HG02588 (cell line): ENCODE data around the gene DOCK3.
A peak's percentile ranks its signal among the peaks of the same experiment; 100 is the strongest.
"Not testable (repeated sequence)": the region's sequence is repeated elsewhere in the genome, so short reads cannot be mapped to it uniquely, and the experiment has no call there.

Experiments
- ATAC-seq: cut with Tn5 transposase; IDR thresholded peaks from one replicate; pipeline ENCODE4 v1.9.1; 2021; ENCODE audit warnings: mild to moderate bottlenecking, moderate library complexity; ENCODE audit not compliant: unreplicated experiment

DOCK3 gene

GRCh38 chr3:51380601-51381332, 706.0 kb downstream of the DOCK3 start:
- no peak for ATAC-seq

- ATAC-seq: no peak
Observed at GRCh38 chr3:51381333-51381705, 706.6 kb downstream of the DOCK3 start.

GRCh38 chr3:51382076-51382745, 707.5 kb downstream of the DOCK3 start:
- ATAC-seq: no peak

GRCh38 chr3:51382947-51383578, 708.3 kb downstream of the DOCK3 start:
- ATAC-seq: no peak

- peak; percentile 4 for ATAC-seq
Observed at GRCh38 chr3:51384055-51384725, 709.5 kb downstream of the DOCK3 start.

GRCh38 chr3:51384726-51385473, 710.2 kb downstream of the DOCK3 start, which contains the start of gene MANF:
TSS of gene MANF (plus strand) at chr3:51385291. CDS start at chr3:51385343, 52 bp downstream.
- peak; percentile 97 for ATAC-seq

GRCh38 chr3:51385621-51386091, 710.9 kb downstream of the DOCK3 start:
- ATAC-seq: no peak

- ATAC-seq: no peak
Observed at GRCh38 chr3:51386159-51386851, 711.6 kb downstream of the DOCK3 start.

GRCh38 chr3:51386852-51387229, 712.1 kb downstream of the DOCK3 start:
- no peak for ATAC-seq

GRCh38 chr3:51387281-51387680, 712.6 kb downstream of the DOCK3 start:
- not testable (repeated sequence) for ATAC-seq

GRCh38 chr3:51388286-51389029, 713.7 kb downstream of the DOCK3 start:
- ATAC-seq: no peak

GRCh38 chr3:51389423-51390183, 714.9 kb downstream of the DOCK3 start:
- ATAC-seq: no peak

- ATAC-seq: no peak
Observed at GRCh38 chr3:51390246-51391074, 715.7 kb downstream of the DOCK3 start.

GRCh38 chr3:51391075-51391565, 716.4 kb downstream of the DOCK3 start, which contains the start of gene RBM15B:
TSS of gene RBM15B (plus strand) at chr3:51391285. CDS start at chr3:51391400, 115 bp downstream.
- peak; percentile 87 for ATAC-seq

- ATAC-seq: peak; percentile 15
Observed at GRCh38 chr3:51391566-51392354, 717.0 kb downstream of the DOCK3 start.

- no peak for ATAC-seq
Observed at GRCh38 chr3:51392355-51393133, 717.8 kb downstream of the DOCK3 start.
